ENCODE data around the gene WDFY2.

DNA sequence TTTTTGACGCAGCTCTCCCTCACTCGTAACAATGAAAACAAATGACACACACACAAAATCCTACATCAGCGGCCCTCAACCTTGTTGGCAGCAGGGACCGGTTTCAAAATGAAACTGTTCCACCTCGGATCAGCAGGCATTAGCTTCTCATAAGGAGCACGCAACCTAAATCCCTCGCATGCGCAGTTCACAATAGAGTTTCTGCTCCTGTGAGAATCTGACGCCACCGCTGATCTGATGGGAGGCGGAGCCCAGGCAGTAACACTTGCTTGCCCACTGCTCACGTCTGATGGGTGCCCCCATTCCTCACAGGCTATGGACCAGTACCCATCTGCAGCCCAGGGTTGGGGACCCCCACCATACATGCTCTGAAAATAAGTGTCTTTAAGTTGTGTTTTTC lies 176.3 kb downstream of the WDFY2 start:
- TF ChIP-seq, protein P1, sequence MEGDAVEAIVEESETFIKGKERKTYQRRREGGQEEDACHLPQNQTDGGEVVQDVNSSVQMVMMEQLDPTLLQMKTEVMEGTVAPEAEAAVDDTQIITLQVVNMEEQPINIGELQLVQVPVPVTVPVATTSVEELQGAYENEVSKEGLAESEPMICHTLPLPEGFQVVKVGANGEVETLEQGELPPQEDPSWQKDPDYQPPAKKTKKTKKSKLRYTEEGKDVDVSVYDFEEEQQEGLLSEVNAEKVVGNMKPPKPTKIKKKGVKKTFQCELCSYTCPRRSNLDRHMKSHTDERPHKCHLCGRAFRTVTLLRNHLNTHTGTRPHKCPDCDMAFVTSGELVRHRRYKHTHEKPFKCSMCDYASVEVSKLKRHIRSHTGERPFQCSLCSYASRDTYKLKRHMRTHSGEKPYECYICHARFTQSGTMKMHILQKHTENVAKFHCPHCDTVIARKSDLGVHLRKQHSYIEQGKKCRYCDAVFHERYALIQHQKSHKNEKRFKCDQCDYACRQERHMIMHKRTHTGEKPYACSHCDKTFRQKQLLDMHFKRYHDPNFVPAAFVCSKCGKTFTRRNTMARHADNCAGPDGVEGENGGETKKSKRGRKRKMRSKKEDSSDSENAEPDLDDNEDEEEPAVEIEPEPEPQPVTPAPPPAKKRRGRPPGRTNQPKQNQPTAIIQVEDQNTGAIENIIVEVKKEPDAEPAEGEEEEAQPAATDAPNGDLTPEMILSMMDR (IDR thresholded peaks at IDR 0.05) = no peak
- TF ChIP-seq POLR2A (IDR thresholded peaks at IDR 0.05) = no peak
